HG03175 (cell line): Measurements from ENCODE around the gene PRXL2B.

Experiments
- ATAC-seq: cut with Tn5 transposase; IDR thresholded peaks from one replicate; pipeline ENCODE4 v1.9.1; 2021; ENCODE audit warnings: mild to moderate bottlenecking, moderate library complexity; ENCODE audit not compliant: unreplicated experiment

Gene PRXL2B

GRCh38 chr1:2584686-2585317 is 1.8 kb upstream of the PRXL2B start:
- no peak for ATAC-seq

- ATAC-seq = peak; percentile 49
Measured at GRCh38 chr1:2585318-2586092, 1.1 kb upstream of the PRXL2B start.

- no peak for ATAC-seq
Measured at GRCh38 chr1:2587071-2587859, 688 bp downstream of the PRXL2B start.

- no peak for ATAC-seq
Measured at GRCh38 chr1:2587860-2588571, 1.4 kb downstream of the PRXL2B start.

- no peak for ATAC-seq
Measured at GRCh38 chr1:2588661-2589430, 2.3 kb downstream of the PRXL2B start.

- ATAC-seq = no peak
Measured at GRCh38 chr1:2589431-2590232, 3.1 kb downstream of the PRXL2B start.

- ATAC-seq = no peak
Measured at GRCh38 chr1:2590233-2591141, 3.9 kb downstream of the PRXL2B start.

- ATAC-seq = no peak
Measured at GRCh38 chr1:2591233-2591580, 4.6 kb downstream of the PRXL2B start.

GRCh38 chr1:2591581-2592261 is 5.1 kb downstream of the PRXL2B start:
- ATAC-seq = no peak

GRCh38 chr1:2592672-2593071 is 6.1 kb downstream of the PRXL2B start:
- ATAC-seq = no peak

GRCh38 chr1:2593251-2593878 is 6.8 kb downstream of the PRXL2B start:
- no peak for ATAC-seq

- no peak for ATAC-seq
Measured at GRCh38 chr1:2594001-2594640, 7.5 kb downstream of the PRXL2B start.

- ATAC-seq = no peak
Measured at GRCh38 chr1:2594641-2595131, 8.1 kb downstream of the PRXL2B start.

GRCh38 chr1:2595261-2595811 is 8.8 kb downstream of the PRXL2B start:
- no peak for ATAC-seq

- no peak for ATAC-seq
Measured at GRCh38 chr1:2595812-2596529, 9.4 kb downstream of the PRXL2B start.
